B cell (primary cell): ENCODE data around the gene MCM6. TPM values are rescaled to one million over a fixed set of nuclear protein-coding genes. Genes with fewer than 3 reads are reported as not detected.

Experiments
- ATAC-seq: fragments of 200-7000 bp; cut with Tn5 transposase; one replicate; pipeline ENCODE4 v1.10.0; 2021; ENCODE audit warnings: low read depth, mild to moderate bottlenecking, moderate number of reproducible peaks, moderate library complexity
- CTCF ChIA-PET: fragments of 350-600 bp; sonication (Branson Sonifier 250); formaldehyde crosslinking; loops from one replicate; lab custom pipeline; 2021; ENCODE audit warnings: antibody characterized with exemption, inconsistent platforms; lab: Charles Lee
- POLR2A ChIA-PET: fragments of 350-600 bp; sonication (Branson Sonifier 250); formaldehyde crosslinking; loops from one replicate; lab custom pipeline; 2021; ENCODE audit warnings: antibody characterized with exemption; lab: Charles Lee
- DNase-seq: peaks from one replicate; pipeline ENCODE4 v3.0.0; 2013
- H2AFZ ChIP-seq: 2 replicates; pipeline ENCODE4 v1.6.1; 2012; ENCODE audit warnings: mild to moderate bottlenecking, low read depth, low read length; ENCODE audit not compliant: insufficient read depth, poor library complexity, severe bottlenecking
- H3K27ac ChIP-seq, 2 donors: 1 replicate in 1 of 2; 2 replicates in 1 of 2; pipeline ENCODE4 v1.5.1; 2012 to 2013; ENCODE audit warnings: low read length in 2 of 2, mild to moderate bottlenecking in 2 of 2, moderate library complexity in 1 of 2
- H3K27me3 ChIP-seq, 4 experiments: fragments of 200-600 bp in 1 of 4; sonication (generic) in 1 of 4; replicated peaks in 1 of 4; 1 replicate in 2 of 4; 2 replicates in 2 of 4; pipeline versions ENCODE4 v1.6.1 to v1.7.0; 2013 to 2016; ENCODE audit warnings: low read length in 3 of 4, mild to moderate bottlenecking in 2 of 4, mixed read lengths in 1 of 4, moderate library complexity in 1 of 4; ENCODE audit not compliant: insufficient read depth in 4 of 4, control insufficient read depth in 3 of 4; ENCODE audit errors: control extremely low read depth in 1 of 4
- H3K36me3 ChIP-seq, 2 experiments: replicated peaks in 1 of 2; 1 replicate in 1 of 2; 2 replicates in 1 of 2; pipeline versions ENCODE4 v1.6.1 to v1.7.1; 2013; ENCODE audit warnings: low read length in 1 of 2; ENCODE audit not compliant: insufficient read depth in 2 of 2, control insufficient read depth in 1 of 2; ENCODE audit errors: control extremely low read depth in 1 of 2, extremely low read depth in 1 of 2
- H3K4me1 ChIP-seq, 2 donors: fragments of 200-600 bp in 1 of 2; sonication (generic) in 1 of 2; 1 replicate in 1 of 2; 2 replicates in 1 of 2; pipeline versions ENCODE4 v1.5.1 to v1.6.1; 2013 to 2017; ENCODE audit warnings: low read length in 2 of 2; ENCODE audit not compliant: control insufficient read depth in 2 of 2, insufficient read depth in 2 of 2
- H3K4me2 ChIP-seq: replicated peaks from 2 replicates; pipeline ENCODE3; 2012; ENCODE audit warnings: mild to moderate bottlenecking, low read depth, low read length; ENCODE audit not compliant: poor library complexity, severe bottlenecking
- H3K4me3 ChIP-seq, 5 experiments: fragments of 200-600 bp in 1 of 5; sonication (generic) in 1 of 5; 1 replicate in 3 of 5; 2 replicates in 2 of 5; pipeline versions ENCODE4 v1.5.1 to v1.7.0; 2011 to 2016; ENCODE audit warnings: low read length in 4 of 5, mild to moderate bottlenecking in 4 of 5, low read depth in 2 of 5, control low read depth in 1 of 5, moderate library complexity in 1 of 5; ENCODE audit not compliant: insufficient read depth in 1 of 5; ENCODE audit errors: control extremely low read depth in 1 of 5, extremely low read depth in 1 of 5
- H3K79me2 ChIP-seq: fragments of 200-600 bp; sonication (generic); one replicate; pipeline ENCODE4 v1.6.0; 2016; ENCODE audit warnings: low read length; ENCODE audit not compliant: control insufficient read depth, insufficient read depth
- H3K9ac ChIP-seq: fragments of 200-600 bp; sonication (generic); 2 replicates; pipeline ENCODE4 v1.6.1; 2017; ENCODE audit warnings: mild to moderate bottlenecking, low read length, moderate library complexity
- H3K9me3 ChIP-seq, 3 donors: one replicate each; pipeline versions ENCODE4 v1.6.1 to v1.7.1; 2013; ENCODE audit warnings: low read length in 2 of 3; ENCODE audit not compliant: control insufficient read depth in 2 of 3, insufficient read depth in 1 of 3; ENCODE audit errors: control extremely low read depth in 1 of 3
- H4K20me1 ChIP-seq: 2 replicates; pipeline ENCODE4 v1.6.0; 2012; ENCODE audit warnings: mild to moderate bottlenecking, low read length; ENCODE audit not compliant: insufficient read depth, control insufficient read depth, poor library complexity, severe bottlenecking
- H3K27ac Mint-ChIP-seq: one replicate; pipeline ENCODE4 v1.8.0; 2021; ENCODE audit warnings: mixed read lengths
- H3K27me3 Mint-ChIP-seq: one replicate; pipeline ENCODE4 v1.8.0; 2021; ENCODE audit warnings: mixed read lengths
- H3K4me1 Mint-ChIP-seq: one replicate; pipeline ENCODE4 v1.8.0; 2021; ENCODE audit warnings: mixed read lengths
- H3K4me3 Mint-ChIP-seq: one replicate; pipeline ENCODE4 v1.8.0; 2021; ENCODE audit warnings: mixed read lengths
- H3K9me3 Mint-ChIP-seq: one replicate; pipeline ENCODE4 v1.8.0; 2022; ENCODE audit warnings: mixed read lengths; ENCODE audit not compliant: insufficient read depth
- CTCF ChIP-seq: fragments of 200-600 bp; IDR thresholded peaks from one replicate; pipeline ENCODE4 v1.8.0; 2022; ENCODE audit warnings: antibody characterized with exemption, mild to moderate bottlenecking
- EZH2 ChIP-seq: IDR thresholded peaks from 2 replicates; pipeline ENCODE4 v1.6.1; 2012; ENCODE audit warnings: borderline replicate concordance, low read depth, mild to moderate bottlenecking, moderate library complexity, low read length; ENCODE audit not compliant: insufficient read depth, poor library complexity, severe bottlenecking
- WGBS: methylation state at CpG from one replicate; pipeline ENCODE4 v1.1.5; 2013; ENCODE audit warnings: missing lambda C conversion rate; ENCODE audit not compliant: insufficient coverage; 5-methylcytosine and 5-hydroxymethylcytosine counted together
- intact Hi-C: fragments of 100-400 bp; cut with micrococcal nuclease; formaldehyde crosslinking; loops from one replicate; pipeline ENCODE4 v1.10.0; 2022
- polyA plus RNA-seq: library from polyadenylated mRNA; depleted of rRNA; stranded (reverse); fragments of >200 nt; gene quantifications from 2 replicates; pipeline ENCODE4 v1.2.3, GENCODE V29; 2012
- total RNA-seq, 2 donors: library from RNA; stranded (reverse); fragments of 120-200 nt in 1 of 2; gene quantifications; 1 replicate in 1 of 2; 2 replicates in 1 of 2; pipeline versions ENCODE4 v1.2.3 to v1.2.4, GENCODE V29; 2013 to 2022

MCM6 gene
- total and polyA plus RNA-seq, 2 donors (not counting 1 experiment from before 2014, with no cell fraction given), result 2.3 to 30.0 TPM

GRCh38 chr2:135905679-135906078 is 29.4 kb upstream of the MCM6 start:
- Histone ChIP-seq H3K27me3 (no peaks in the 10 kb centered on the region), H3K79me2 (no peaks in the 10 kb centered on the region), H3K9me3 (peaks cover 0 to 2% (median 0%) of the 10 kb centered on the region in 3 donors), H2AFZ (no peak overlapping the region), H3K36me3 (peaks cover 20 to 24% of the 10 kb centered on the region in 2 experiments), H3K27ac (no peak overlapping the region), H4K20me1 (no peaks in the 10 kb centered on the region), H3K9ac (no peak overlapping the region), H3K4me2 (no peak overlapping the region), H3K4me3 (no peak overlapping the region), H3K4me1 (no peaks in the 10 kb centered on the region)
- Mint-ChIP-seq H3K27ac (no peak overlapping the region), H3K4me3 (no peak overlapping the region), H3K9me3 (no peaks in the 10 kb centered on the region), H3K4me1 (no peaks in the 10 kb centered on the region), H3K27me3 (no peaks in the 10 kb centered on the region)
- ChIA-PET POLR2A (no interaction called here), CTCF (interaction anchor here (0.7 to 1.2 kb wide), 3 partner anchors 8 to 12 kb away, joined by 3 read pairs; no protein-coding TSS in a partner anchor)
- TF ChIP-seq CTCF (no peak), EZH2 (no peak)
- DNase-seq, result no peak
- intact Hi-C loops, result no loop called here
- ATAC-seq, result no peak

- no peak overlapping the region for H3K4me2 ChIP-seq
- no peak for ATAC-seq
- H2AFZ ChIP-seq, result no peak overlapping the region
- H3K79me2 ChIP-seq, result no peaks in the 10 kb centered on the region
- H3K9ac ChIP-seq, result no peak overlapping the region
- peaks cover 0 to 2% (median 0%) of the 10 kb centered on the region in 3 donors for H3K9me3 ChIP-seq
- H3K4me1 ChIP-seq, result no peaks in the 10 kb centered on the region
- 100% methylated on average over 4 of the region's 4 CpGs for WGBS
- no peaks in the 10 kb centered on the region for H3K27me3 ChIP-seq
- no peak overlapping the region for H3K4me3 ChIP-seq
- ChIA-PET POLR2A (no interaction called here), CTCF (interaction anchor here (0.8 kb wide), 1 partner anchor 9 kb away, joined by 4 read pairs; no protein-coding TSS in a partner anchor)
- no peak overlapping the region for H3K27ac ChIP-seq
- H3K36me3 ChIP-seq, result peaks cover 14 to 15% of the 10 kb centered on the region in 2 experiments
- intact Hi-C loops, result no loop called here
- no peak for DNase-seq
- Mint-ChIP-seq H3K4me1 (no peaks in the 10 kb centered on the region), H3K27ac (no peak overlapping the region), H3K4me3 (no peak overlapping the region), H3K9me3 (no peaks in the 10 kb centered on the region), H3K27me3 (no peaks in the 10 kb centered on the region)
- H4K20me1 ChIP-seq, result no peaks in the 10 kb centered on the region
- TF ChIP-seq CTCF (no peak), EZH2 (no peak)
Measured at GRCh38 chr2:135904341-135904989, 28.2 kb upstream of the MCM6 start.
